22Rv1 (cell line): ENCODE data around the gene TUFT1.

Experiments used
- H3K27ac ChIP-seq: fragments of 450-650 bp; 2 replicates; pipeline ENCODE4 v1.5.1; 2017
- CTCF ChIP-seq: fragments of 450-650 bp; IDR thresholded peaks from 2 replicates; pipeline ENCODE4 v1.5.1; 2017; ENCODE audit warnings: mild to moderate bottlenecking
- ZFX ChIP-seq: fragments of 450-650 bp; IDR thresholded peaks from 2 replicates; pipeline ENCODE4 v1.6.1; 2017; ENCODE audit warnings: antibody characterized with exemption, borderline replicate concordance

The TUFT1 gene

GRCh38 chr1:151512801-151513625 lies 27.1 kb upstream of the TUFT1 start:
- TF ChIP-seq ZFX (no peak), CTCF (no peak)

GRCh38 chr1:151513626-151514121 lies 26.4 kb upstream of the TUFT1 start:
- peak overlapping the region; percentile 99 for H3K27ac ChIP-seq
- TF ChIP-seq ZFX (no peak), CTCF (no peak)

More at GRCh38 chr1:151512801-151513625, 27.1 kb upstream of the TUFT1 start:
- peak overlapping the region; percentile 99 for H3K27ac ChIP-seq

GRCh38 chr1:151514366-151514765 lies 25.7 kb upstream of the TUFT1 start:
- peak overlapping the region; percentile 99 for H3K27ac ChIP-seq
- no peak; the same call in 1 of the 2 replicates for TF ChIP-seq CTCF
- TF ChIP-seq ZFX: no peak

GRCh38 chr1:151515265-151515664 lies 24.8 kb upstream of the TUFT1 start:
- H3K27ac ChIP-seq: peak overlapping the region; percentile 99
- TF ChIP-seq ZFX: no peak
- no peak for TF ChIP-seq CTCF

- TF ChIP-seq ZFX: no peak
- TF ChIP-seq CTCF: no peak
- no peak overlapping the region for H3K27ac ChIP-seq
Measured at GRCh38 chr1:151516031-151516511, 24.0 kb upstream of the TUFT1 start.

- H3K27ac ChIP-seq: no peak overlapping the region
- TF ChIP-seq ZFX: no peak
- TF ChIP-seq CTCF: no peak
Measured at GRCh38 chr1:151518431-151518830, 21.7 kb upstream of the TUFT1 start.

GRCh38 chr1:151518936-151519335 lies 21.2 kb upstream of the TUFT1 start:
- TF ChIP-seq ZFX (no peak), CTCF (no peak)
- H3K27ac ChIP-seq: no peak overlapping the region
